ENCODE results near the gene OR6S1. TPM values are rescaled to one million over a fixed set of nuclear protein-coding genes. Genes with fewer than 3 reads are reported as not detected.
"Not testable (repeated sequence)": the region's sequence is repeated elsewhere in the genome, so short reads cannot be mapped to it uniquely, and the experiment has no call there.

OR6S1 gene
- total and polyA plus RNA-seq, 4 donors, result not detected

DNA sequence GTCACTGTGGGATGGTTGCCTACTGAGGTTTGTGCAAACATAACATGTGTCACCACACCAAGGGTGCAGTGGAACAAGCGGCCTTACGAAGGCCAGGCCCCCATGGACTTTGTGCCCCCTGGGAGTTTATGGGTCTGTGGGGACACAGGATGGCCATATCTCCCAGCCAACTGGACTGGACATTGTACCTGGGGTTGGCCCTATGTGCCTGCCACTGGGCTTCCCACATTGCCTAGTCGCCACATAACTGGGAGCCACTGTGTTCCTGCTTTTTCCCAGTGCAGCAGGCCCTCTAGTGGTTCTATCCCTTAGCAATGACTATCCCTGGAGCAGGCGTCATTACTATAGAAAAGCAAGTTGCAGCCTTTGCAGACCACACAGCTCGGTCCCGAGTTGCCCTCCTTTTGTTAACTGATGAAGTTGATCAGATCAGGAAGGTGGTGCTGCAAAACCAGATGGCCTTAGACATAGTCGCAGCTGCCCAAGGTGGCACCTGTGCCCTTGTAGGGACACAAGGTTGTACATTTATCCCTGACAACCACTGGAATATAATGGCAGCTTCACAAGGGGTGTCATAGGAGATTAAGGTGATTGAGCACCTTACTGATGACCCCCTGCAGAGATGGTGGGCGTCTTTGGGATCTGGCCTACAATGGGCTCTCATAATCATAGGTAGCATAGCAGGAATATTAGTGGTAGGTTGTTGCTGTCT, 35.1 kb downstream of the OR6S1 start:
- H3K27ac ChIP-seq (ENCODE audit: low read depth, low read length), result no peak overlapping the region
- no peaks in the 10 kb centered on the region for H3K27me3 ChIP-seq (ENCODE audit: control insufficient read depth, insufficient read depth, low read length)
- no peaks in the 10 kb centered on the region for H3K9me3 ChIP-seq (ENCODE audit: control insufficient read depth, insufficient read depth, low read length)
- DNase-seq (ENCODE audit: low read depth in 4 of 6, low spot score in 6 of 6), result peak in 1 of 6 donors; percentile 26
- H3K36me3 ChIP-seq (ENCODE audit: control insufficient read depth, insufficient read depth, low read length), result no peaks in the 10 kb centered on the region
- no peaks in the 10 kb centered on the region for H3K4me1 ChIP-seq (ENCODE audit: control insufficient read depth, insufficient read depth, low read length)
- WGBS (ENCODE audit: insufficient coverage), result 35% methylated on average over 7 of the region's 8 CpGs
- H3K4me3 ChIP-seq (ENCODE audit: low read depth, low read length), result no peak overlapping the region

DNA sequence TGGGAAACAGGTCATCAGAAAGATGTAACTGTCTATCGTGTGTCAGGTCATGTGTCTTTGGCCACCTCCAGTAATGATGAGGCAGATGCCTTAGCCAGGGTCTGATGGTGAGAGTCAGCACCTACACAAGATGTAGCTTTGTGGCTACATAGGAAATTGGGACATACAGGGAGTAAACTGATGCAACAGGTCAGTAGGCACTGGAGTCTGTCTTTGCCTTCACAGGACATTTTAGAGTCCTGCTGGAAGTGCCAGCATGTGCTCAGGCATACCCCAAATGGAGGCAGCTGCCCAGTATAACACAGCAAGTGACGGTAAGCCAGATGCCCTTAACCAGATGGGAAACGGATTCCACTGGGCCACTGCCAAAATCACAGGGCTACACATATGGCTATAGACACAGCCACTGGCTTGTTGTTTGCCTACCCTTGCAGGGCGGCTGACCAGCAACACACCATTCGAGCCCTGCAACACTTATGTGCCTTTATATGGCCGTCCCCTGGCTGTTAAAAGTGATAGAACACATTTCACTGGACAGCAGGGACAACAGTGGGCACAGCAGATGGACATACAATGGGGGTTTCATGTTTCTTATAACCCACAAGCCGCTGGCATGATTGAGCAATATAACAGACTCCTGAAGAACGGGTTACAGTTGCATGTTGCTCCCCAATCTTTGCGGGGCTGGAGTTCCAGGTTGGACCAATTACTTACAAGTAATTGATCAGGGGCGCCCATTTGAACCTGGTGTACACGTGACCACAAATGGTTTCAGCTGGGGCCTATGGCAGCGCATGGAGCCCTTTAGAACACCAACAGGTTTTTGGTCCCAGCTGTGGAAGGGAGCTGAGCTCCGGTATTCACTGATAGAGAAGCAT, 37.4 kb downstream of the OR6S1 start:
- H3K36me3 ChIP-seq (ENCODE audit: control insufficient read depth, insufficient read depth, low read length), result no peaks in the 10 kb centered on the region
- H3K4me3 ChIP-seq (ENCODE audit: low read depth, low read length), result no peak overlapping the region
- DNase-seq (ENCODE audit: low read depth in 4 of 6, low spot score in 6 of 6), result peak in 2 of 6 donors; percentile 50 to 56
- H3K4me1 ChIP-seq (ENCODE audit: control insufficient read depth, insufficient read depth, low read length), result no peaks in the 10 kb centered on the region
- no peaks in the 10 kb centered on the region for H3K27me3 ChIP-seq (ENCODE audit: control insufficient read depth, insufficient read depth, low read length)
- H3K9me3 ChIP-seq (ENCODE audit: control insufficient read depth, insufficient read depth, low read length), result no peaks in the 10 kb centered on the region
- 71% methylated on average over 12 of the region's 13 CpGs for WGBS (ENCODE audit: insufficient coverage)
- no peak overlapping the region for H3K27ac ChIP-seq (ENCODE audit: low read depth, low read length)

GRCh38 chr14:20602583-20602982, 38.9 kb downstream of the OR6S1 start:
- Histone ChIP-seq H3K27me3 (ENCODE audit: control insufficient read depth, insufficient read depth, low read length) (no peaks in the 10 kb centered on the region), H3K4me3 (ENCODE audit: low read depth, low read length) (no peak overlapping the region)

GRCh38 chr14:20601522-20601921, 40.0 kb downstream of the OR6S1 start:
- Histone ChIP-seq H3K27me3 (ENCODE audit: control insufficient read depth, insufficient read depth, low read length) (no peaks in the 10 kb centered on the region), H3K4me3 (ENCODE audit: low read depth, low read length) (no peak overlapping the region), H3K4me1 (ENCODE audit: control insufficient read depth, insufficient read depth, low read length) (no peaks in the 10 kb centered on the region), H3K36me3 (ENCODE audit: control insufficient read depth, insufficient read depth, low read length) (no peaks in the 10 kb centered on the region), H3K27ac (ENCODE audit: low read depth, low read length) (no peak overlapping the region), H3K9me3 (ENCODE audit: control insufficient read depth, insufficient read depth, low read length) (no peaks in the 10 kb centered on the region)
- WGBS (ENCODE audit: insufficient coverage), result 86% methylated on average over 12 of the region's 12 CpGs
- DNase-seq (ENCODE audit: low read depth in 4 of 6, low spot score in 6 of 6), result no peak

More at GRCh38 chr14:20602583-20602982, 38.9 kb downstream of the OR6S1 start:
- Histone ChIP-seq H3K9me3 (ENCODE audit: control insufficient read depth, insufficient read depth, low read length) (no peaks in the 10 kb centered on the region), H3K27ac (ENCODE audit: low read depth, low read length) (no peak overlapping the region), H3K36me3 (ENCODE audit: control insufficient read depth, insufficient read depth, low read length) (no peaks in the 10 kb centered on the region), H3K4me1 (ENCODE audit: control insufficient read depth, insufficient read depth, low read length) (no peaks in the 10 kb centered on the region)
- WGBS (ENCODE audit: insufficient coverage), result 74% methylated on average over 6 of the region's 9 CpGs
- no peak for DNase-seq (ENCODE audit: low read depth in 4 of 6, low spot score in 6 of 6)

- 75% methylated on average over 1 of the region's 1 CpG for WGBS (ENCODE audit: insufficient coverage)
- no peaks in the 10 kb centered on the region for H3K36me3 ChIP-seq (ENCODE audit: control insufficient read depth, insufficient read depth, low read length)
- H3K4me1 ChIP-seq (ENCODE audit: control insufficient read depth, insufficient read depth, low read length), result no peaks in the 10 kb centered on the region
- no peak for DNase-seq (ENCODE audit: low read depth in 4 of 6, low spot score in 6 of 6)
- H3K4me3 ChIP-seq (ENCODE audit: low read depth, low read length), result no peak overlapping the region
- H3K27ac ChIP-seq (ENCODE audit: low read depth, low read length), result no peak overlapping the region
- H3K9me3 ChIP-seq (ENCODE audit: control insufficient read depth, insufficient read depth, low read length), result no peaks in the 10 kb centered on the region
- no peaks in the 10 kb centered on the region for H3K27me3 ChIP-seq (ENCODE audit: control insufficient read depth, insufficient read depth, low read length)
These were observed 44.4 kb downstream of the OR6S1 start for GRCh38 chr14:20597108-20597507.

DNA sequence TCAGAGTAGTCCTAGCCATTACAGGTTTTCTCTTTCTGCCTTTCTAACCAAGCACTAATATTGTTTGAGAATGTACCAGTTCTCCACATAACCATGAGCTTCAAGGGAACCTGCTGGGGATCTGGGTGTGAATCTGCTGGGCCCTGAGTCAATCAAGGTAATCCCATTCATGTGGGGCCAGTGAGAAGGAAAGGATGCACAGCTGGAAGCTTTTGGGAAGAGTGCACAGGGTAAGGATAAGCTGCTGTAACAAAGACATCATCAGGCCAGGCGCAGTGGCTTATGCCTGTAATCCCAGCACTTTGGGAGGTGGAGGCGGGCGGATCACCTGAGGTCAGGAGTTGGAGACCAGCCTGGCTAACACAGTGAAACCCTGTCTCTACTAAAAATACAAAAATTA, 45.8 kb downstream of the OR6S1 start:
- H3K9me3 ChIP-seq (ENCODE audit: control insufficient read depth, insufficient read depth, low read length); H3K4me1 ChIP-seq (ENCODE audit: control insufficient read depth, insufficient read depth, low read length); H3K36me3 ChIP-seq (ENCODE audit: control insufficient read depth, insufficient read depth, low read length); DNase-seq (ENCODE audit: low read depth in 4 of 6, low spot score in 6 of 6); H3K27ac ChIP-seq (ENCODE audit: low read depth, low read length); H3K4me3 ChIP-seq (ENCODE audit: low read depth, low read length); H3K27me3 ChIP-seq (ENCODE audit: control insufficient read depth, insufficient read depth, low read length): not testable (repeated sequence)
- WGBS (ENCODE audit: insufficient coverage), result 80% methylated on average over 1 of the region's 3 CpGs

- H3K9me3 ChIP-seq (ENCODE audit: control insufficient read depth, insufficient read depth, low read length), result no peaks in the 10 kb centered on the region
- no peaks in the 10 kb centered on the region for H3K36me3 ChIP-seq (ENCODE audit: control insufficient read depth, insufficient read depth, low read length)
- H3K27me3 ChIP-seq (ENCODE audit: control insufficient read depth, insufficient read depth, low read length), result peaks cover 2% of the 10 kb centered on the region
- no peak overlapping the region for H3K27ac ChIP-seq (ENCODE audit: low read depth, low read length)
- WGBS (ENCODE audit: insufficient coverage), result no CpG with 5 or more reads among the region's 1 CpG
- H3K4me3 ChIP-seq (ENCODE audit: low read depth, low read length), result no peak overlapping the region
- DNase-seq (ENCODE audit: low read depth in 4 of 6, low spot score in 6 of 6), result no peak
- no peaks in the 10 kb centered on the region for H3K4me1 ChIP-seq (ENCODE audit: control insufficient read depth, insufficient read depth, low read length)
These were observed 48.9 kb downstream of the OR6S1 start for GRCh38 chr14:20592574-20592973.

DNA sequence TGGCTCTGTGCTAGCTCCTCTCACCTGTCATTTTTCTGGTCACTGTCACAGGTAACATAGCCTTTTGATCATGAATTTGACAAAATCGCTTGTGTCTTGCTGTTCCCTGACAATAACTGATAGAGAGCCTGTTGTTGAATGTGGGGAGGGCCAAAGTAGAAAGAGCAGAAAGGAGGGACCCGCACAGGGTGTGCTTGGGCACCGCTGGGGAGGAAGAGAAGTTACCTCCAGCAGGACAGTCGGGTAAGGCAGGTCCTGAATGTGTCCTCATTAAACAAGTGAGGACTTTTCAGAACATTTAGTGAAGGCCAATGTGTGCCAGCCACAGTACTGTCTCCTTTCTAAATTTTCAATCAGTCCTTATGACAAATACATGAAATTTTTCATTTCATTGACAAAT, 50.3 kb downstream of the OR6S1 start, which contains the start of gene RNASE12:
Gene RNASE12, minus strand, starts transcription at position 142 of the 400 bp plus-strand sequence. CDS start 653 bp downstream, outside the sequence.
- Histone ChIP-seq H3K36me3 (ENCODE audit: control insufficient read depth, insufficient read depth, low read length) (no peaks in the 10 kb centered on the region), H3K27ac (ENCODE audit: low read depth, low read length) (no peak within 1 kb of the TSS), H3K4me3 (ENCODE audit: low read depth, low read length) (no peak within 1 kb of the TSS), H3K9me3 (ENCODE audit: control insufficient read depth, insufficient read depth, low read length) (no peaks in the 10 kb centered on the region), H3K27me3 (ENCODE audit: control insufficient read depth, insufficient read depth, low read length) (peaks cover 2% of the 10 kb centered on the region), H3K4me1 (ENCODE audit: control insufficient read depth, insufficient read depth, low read length) (no peaks in the 10 kb centered on the region)
- no peak for DNase-seq (ENCODE audit: low read depth in 4 of 6, low spot score in 6 of 6)
- WGBS (ENCODE audit: insufficient coverage), result 87% methylated on average over 2 of the region's 4 CpGs
